Right cardiac atrium (tissue), 5 donors: Measurements from ENCODE around the gene IWS1. TPM values are rescaled to one million over a fixed set of nuclear protein-coding genes. Genes with fewer than 3 reads are reported as not detected.
A peak's percentile ranks its signal among the peaks of the same experiment; 100 is the strongest.
"Not testable (repeated sequence)": the region's sequence is repeated elsewhere in the genome, so short reads cannot be mapped to it uniquely, and the experiment has no call there.

Source experiments
- ATAC-seq, 2 donors: fragments of 200-7000 bp; cut with Tn5 transposase; one replicate each; pipeline versions ENCODE4 v1.8.0 to v1.9.1; 2020; ENCODE audit warnings: moderate library complexity in 2 of 2, mild to moderate bottlenecking in 1 of 2
- DNase-seq, 3 donors: peaks; one replicate each; pipeline ENCODE4 v3.0.0-alpha.2; 2020
- H3K27ac ChIP-seq: one replicate; pipeline ENCODE4 v1.5.1; 2013; ENCODE audit warnings: mild to moderate bottlenecking, low read length, control low read depth, moderate library complexity
- H3K27me3 ChIP-seq: one replicate; pipeline ENCODE4 v1.6.1; 2013; ENCODE audit not compliant: control insufficient read depth, insufficient read depth
- H3K4me1 ChIP-seq: one replicate; pipeline ENCODE4 v1.6.1; 2013; ENCODE audit warnings: low read length; ENCODE audit not compliant: control insufficient read depth, insufficient read depth
- H3K4me3 ChIP-seq: one replicate; pipeline ENCODE4 v1.5.1; 2013; ENCODE audit warnings: low read length, control low read depth
- H3K9me3 ChIP-seq: one replicate; pipeline ENCODE4 v1.6.1; 2013; ENCODE audit warnings: low read length; ENCODE audit not compliant: control insufficient read depth
- WGBS: extraction: QIAGEN DNeasy Blood & Tissue Kit; methylation state at CpG from one replicate; pipeline ENCODE4 v1.1.7; 2013; 5-methylcytosine and 5-hydroxymethylcytosine counted together
- intact Hi-C, 4 donors: fragments of 100-400 bp; cut with DNase I; formaldehyde crosslinking; loops; one replicate each; pipeline versions ENCODE4 v1.11.0 to v1.14.0; 2022 to 2023
- long read RNA-seq, 4 donors: library from polyadenylated mRNA; unstranded; transcript quantifications; one replicate each; pipeline ENCODE4 v2.0.0, GENCODE V29; 2020 to 2021
- polyA plus RNA-seq: library from polyadenylated mRNA; stranded (reverse); fragments of 200-250 nt; gene quantifications from one replicate; pipeline ENCODE4 v1.2.3, GENCODE V29; 2013
- total RNA-seq, 4 donors: library from RNA; stranded (reverse); fragmentation: NEBNext Ultra II Directional; extraction: Animal tissue kit (Norgen Biotek cat#: 25700); gene quantifications; one replicate each; pipeline ENCODE4 v1.2.1, GENCODE V29; 2021
- donor health status: healthy with polysubstance abuse.
- donor health status: DM: no; HTN: yes; CAD: no.
- donor health status: DM: no; HTN: no; CAD: no.
- donor health status: DM: no; HTN: yes; CAD: no; lungs with severe emphysema.
- donor health status: DM: yes; HTN: yes; CAD: no.

The IWS1 gene
- 10 to 100 TPM; 51.5 to 57.6 (median 53.4) TPM for total RNA-seq
- polyA plus RNA-seq: 64.4 TPM
- long read RNA-seq, donor 1, transcript IWS1-201 (14 exons, 2,958 nt): major isoform, 23 of 103 reads
- long read RNA-seq, donor 1, partial matches to known transcripts: 38 of 103 reads
- long read RNA-seq, donor 1, other reads (novel, unspliced or antisense): 42 of 103 reads
- long read RNA-seq, donor 2, transcript IWS1-201 (14 exons, 2,958 nt): major isoform, 8 of 27 reads
- long read RNA-seq, donor 2, partial matches to known transcripts: 2 of 27 reads
- long read RNA-seq, donor 2, other reads (novel, unspliced or antisense): 17 of 27 reads
- long read RNA-seq, donor 3, transcript IWS1-201 (14 exons, 2,958 nt): major isoform, 14 of 151 reads
- long read RNA-seq, donor 3, partial matches to known transcripts: 103 of 151 reads
- long read RNA-seq, donor 3, other reads (novel, unspliced or antisense): 30 of 151 reads
- long read RNA-seq, donor 4, transcript IWS1-201 (14 exons, 2,958 nt): major isoform, 13 of 45 reads
- long read RNA-seq, donor 4, partial matches to known transcripts: 3 of 45 reads
- long read RNA-seq, donor 4, other reads (novel, unspliced or antisense): 29 of 45 reads

DNA sequence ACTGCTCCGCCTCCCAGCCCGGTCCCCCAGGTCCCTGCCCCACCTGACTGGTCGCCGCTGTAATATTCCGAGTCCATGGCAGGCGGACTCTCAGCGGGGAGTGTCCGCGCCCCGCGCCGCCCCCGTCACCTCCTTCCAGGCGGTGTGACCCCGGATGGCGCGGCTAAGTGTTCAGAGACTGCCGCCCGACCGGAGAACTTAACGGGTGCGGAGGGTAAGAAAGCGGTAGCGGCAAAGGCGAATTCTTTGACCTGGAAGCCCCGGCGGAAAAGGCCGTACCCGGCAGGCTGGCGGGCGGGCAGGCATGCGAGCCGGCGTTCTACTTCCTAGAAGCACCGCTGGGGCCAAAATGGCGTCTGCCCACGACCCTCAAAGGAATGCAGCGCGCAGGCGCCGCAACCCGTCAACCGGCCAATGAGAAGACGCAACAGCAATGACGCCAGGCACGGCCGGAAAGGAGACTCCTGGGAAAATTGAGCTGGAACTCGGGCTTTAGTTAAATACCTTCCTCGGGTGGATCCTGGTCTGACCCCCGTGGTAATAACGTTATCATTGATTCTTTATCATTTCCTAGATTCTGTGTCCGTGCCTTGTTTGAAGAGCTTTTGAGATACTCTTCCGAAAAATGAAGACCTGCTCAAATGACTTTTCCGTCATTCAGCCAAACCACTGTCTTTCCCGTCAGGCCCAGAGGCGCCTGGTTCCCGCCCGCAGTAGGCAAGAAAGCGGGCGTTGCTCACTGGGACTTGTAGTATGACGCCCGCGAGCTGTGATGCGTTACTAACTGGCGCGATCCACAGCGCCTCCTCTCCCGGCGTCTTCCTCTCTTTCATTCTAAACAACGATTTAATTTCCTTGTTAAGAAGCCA, at the start of gene IWS1:
IWS1 (minus strand) TSS at position 358 of the 869 bp plus-strand sequence; CDS start at position 77, 281 bp downstream.
- H3K27ac ChIP-seq: peak within 1 kb of the TSS; percentile 73
- peak; percentile 96 to 98 (median 98) for DNase-seq
- H3K27me3 ChIP-seq: no peaks in the 10 kb centered on the region
- ATAC-seq: peak; percentile 97 to 98
- H3K4me3 ChIP-seq: peak within 1 kb of the TSS; percentile 72
- WGBS: under 1% methylated on average over 70 of the region's 70 CpGs
- peaks cover 2% of the 10 kb centered on the region for H3K9me3 ChIP-seq
- intact Hi-C loops: loop anchor here in 2 of 4 donors (5.0 kb wide), 1 partner anchor 176 kb away; the partner anchor contains the start of gene SFT2D3 (in 2 of the 2)
- H3K4me1 ChIP-seq: peaks cover 2% of the 10 kb centered on the region

- Histone ChIP-seq H3K9me3 (no peaks in the 10 kb centered on the region), H3K4me1 (no peaks in the 10 kb centered on the region), H3K4me3 (no peak overlapping the region), H3K27me3 (no peaks in the 10 kb centered on the region), H3K27ac (peak overlapping the region; percentile 53)
- DNase-seq: no peak
- WGBS: 29% methylated on average over 11 of the region's 11 CpGs
- ATAC-seq: peak in 1 of 2 donors; percentile 30
- intact Hi-C loops: no loop called here
These were observed 49.7 kb upstream of the IWS1 start for GRCh38 chr2:127575941-127576432.

DNA sequence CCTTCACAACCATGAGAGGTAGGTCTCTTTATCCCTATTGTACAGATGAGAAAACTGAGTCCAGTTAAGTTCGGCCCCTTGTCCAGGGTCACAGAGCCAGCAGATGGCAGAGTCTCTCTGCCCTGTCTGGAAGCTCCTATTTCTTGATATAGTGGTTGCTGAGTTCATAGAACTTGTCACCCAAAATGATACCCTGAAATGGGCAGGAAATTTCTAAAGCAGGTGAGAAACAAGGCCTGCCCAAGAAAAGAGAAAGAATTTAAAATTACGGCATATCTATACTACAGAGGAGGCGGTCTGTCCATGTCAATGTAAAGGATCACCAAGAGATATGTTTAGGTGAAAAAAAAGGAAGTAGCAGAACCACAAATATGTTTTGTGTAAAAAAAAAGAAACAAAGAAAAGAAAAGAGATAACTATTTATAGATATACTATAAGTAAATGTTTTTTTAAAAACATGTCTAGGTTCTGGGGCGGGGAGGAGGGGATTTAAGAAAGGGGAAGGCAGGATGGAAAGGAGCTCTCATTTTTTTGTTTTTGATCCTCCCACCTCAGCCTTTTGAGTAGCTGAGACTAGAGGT, 49.0 kb upstream of the IWS1 start:
- H3K4me3 ChIP-seq: no peak overlapping the region
- 91% methylated on average over 4 of the region's 4 CpGs for WGBS
- H3K27ac ChIP-seq: no peak overlapping the region
- DNase-seq (no peak), ATAC-seq (no peak)
- no peaks in the 10 kb centered on the region for H3K4me1 ChIP-seq
- no peaks in the 10 kb centered on the region for H3K27me3 ChIP-seq
- intact Hi-C loops: no loop called here
- no peaks in the 10 kb centered on the region for H3K9me3 ChIP-seq

GRCh38 chr2:127574656-127575055, 48.4 kb upstream of the IWS1 start:
- H3K27ac ChIP-seq: no peak overlapping the region
- H3K4me1 ChIP-seq: peaks cover 2% of the 10 kb centered on the region
- no peaks in the 10 kb centered on the region for H3K9me3 ChIP-seq
- DNase-seq (peak in 1 of 3 donors; percentile 8), ATAC-seq (no peak)
- intact Hi-C loops: no loop called here
- H3K4me3 ChIP-seq: no peak overlapping the region
- WGBS: 97% methylated on average over 3 of the region's 3 CpGs
- no peaks in the 10 kb centered on the region for H3K27me3 ChIP-seq

- Histone ChIP-seq H3K9me3 (no peaks in the 10 kb centered on the region), H3K27me3 (no peaks in the 10 kb centered on the region), H3K4me1 (peaks cover 6% of the 10 kb centered on the region), H3K4me3 (no peak overlapping the region), H3K27ac (no peak overlapping the region)
- 95% methylated on average over 17 of the region's 17 CpGs for WGBS
- DNase-seq: peak in 1 of 3 donors; percentile 22
- intact Hi-C loops: no loop called here
- ATAC-seq: no peak
These were observed 47.5 kb upstream of the IWS1 start for GRCh38 chr2:127573771-127574170.

- Histone ChIP-seq H3K4me3 (no peak overlapping the region), H3K4me1 (peaks cover 6% of the 10 kb centered on the region), H3K27ac (no peak overlapping the region), H3K27me3 (no peaks in the 10 kb centered on the region), H3K9me3 (no peaks in the 10 kb centered on the region)
- ATAC-seq (no peak), DNase-seq (peak in 1 of 3 donors; percentile 8)
- intact Hi-C loops: no loop called here
- 92% methylated on average over 6 of the region's 6 CpGs for WGBS
These were observed 47.0 kb upstream of the IWS1 start for GRCh38 chr2:127573298-127573697.

- intact Hi-C loops: no loop called here
- no peaks in the 10 kb centered on the region for H3K27me3 ChIP-seq
- DNase-seq: no peak
- peaks cover 6% of the 10 kb centered on the region for H3K4me1 ChIP-seq
- no peaks in the 10 kb centered on the region for H3K9me3 ChIP-seq
- no peak overlapping the region for H3K4me3 ChIP-seq
- no peak for ATAC-seq
- H3K27ac ChIP-seq: no peak overlapping the region
- 93% methylated on average over 5 of the region's 5 CpGs for WGBS
These were observed 46.6 kb upstream of the IWS1 start for GRCh38 chr2:127572841-127573240.

GRCh38 chr2:127572352-127572751, 46.1 kb upstream of the IWS1 start:
- intact Hi-C loops, H3K9me3 ChIP-seq, H3K4me1 ChIP-seq, H3K27ac ChIP-seq, DNase-seq, H3K27me3 ChIP-seq, H3K4me3 ChIP-seq, ATAC-seq: not testable (repeated sequence)
- WGBS: 96% methylated on average over 2 of the region's 2 CpGs

GRCh38 chr2:127570282-127571250, 44.3 kb upstream of the IWS1 start:
- intact Hi-C loops: no loop called here
- DNase-seq: peak; percentile 52 to 93 (median 87)
- Histone ChIP-seq H3K27me3 (no peaks in the 10 kb centered on the region), H3K4me3 (no peak overlapping the region), H3K4me1 (peaks cover 6% of the 10 kb centered on the region), H3K9me3 (no peaks in the 10 kb centered on the region), H3K27ac (no peak overlapping the region)
- peak; percentile 50 to 80 for ATAC-seq
- WGBS: 46% methylated on average over 18 of the region's 18 CpGs
